ENCODE data around the gene KRTAP23-1.

Gene KRTAP23-1

DNA sequence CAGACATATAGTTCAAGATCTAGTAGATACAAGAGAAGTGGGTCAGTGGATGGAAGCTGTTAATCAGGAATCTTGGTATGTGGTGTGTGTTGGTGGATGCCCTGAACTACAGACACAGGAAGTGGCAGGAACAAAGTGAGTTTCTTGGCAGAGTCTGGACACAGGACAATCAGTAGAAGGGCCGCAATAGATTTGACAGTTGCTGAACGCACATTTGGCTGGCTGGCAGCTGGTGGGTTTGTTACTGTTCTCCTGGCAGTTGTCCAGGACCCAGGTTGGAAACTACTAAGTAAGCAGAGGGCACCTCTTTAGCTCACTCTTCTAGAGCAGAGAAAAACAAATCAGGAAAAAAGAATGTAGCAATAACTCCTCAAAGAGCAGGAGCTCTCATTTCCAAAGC is 41.5 kb downstream of the KRTAP23-1 start:
- no peak for DNase-seq (ENCODE audit: low spot score)

DNA sequence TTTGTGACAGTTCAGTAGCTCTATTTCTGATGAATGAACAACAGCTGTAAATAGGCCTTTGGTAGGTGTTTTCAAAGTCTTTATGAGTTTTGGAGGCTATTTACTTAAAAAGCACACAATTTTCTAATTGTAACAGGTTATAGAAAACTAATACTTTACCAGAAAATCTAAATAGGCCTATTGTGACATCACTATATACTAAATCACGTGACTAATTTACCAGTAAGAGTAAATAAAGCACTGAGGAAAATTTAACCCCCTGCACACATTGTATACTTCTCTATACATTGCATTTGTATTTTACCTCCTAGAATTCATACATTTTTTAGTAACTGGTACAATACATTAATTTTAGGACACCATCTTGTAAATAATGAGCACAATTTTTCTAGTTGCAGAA is 43.3 kb downstream of the KRTAP23-1 start:
- no peak for DNase-seq (ENCODE audit: low spot score)
